Kasumi-1 (cell line): ENCODE data around the gene MRM3.
"Not testable (repeated sequence)": the region's sequence is repeated elsewhere in the genome, so short reads cannot be mapped to it uniquely, and the experiment has no call there.

ENCODE experiments used
- DNase-seq, 2 experiments: peaks; one replicate each; lab custom pipeline; 2025; lab: John Stamatoyannopoulos, UW

The MRM3 gene

GRCh38 chr17:797236-797840 lies 15.2 kb downstream of the MRM3 start:
- no peak for DNase-seq

- no peak for DNase-seq
These were observed 16.1 kb downstream of the MRM3 start for GRCh38 chr17:798246-798645.

- DNase-seq = no peak
These were observed 17.1 kb downstream of the MRM3 start for GRCh38 chr17:799261-799660.

- DNase-seq = no peak
These were observed 18.5 kb downstream of the MRM3 start for GRCh38 chr17:800446-801242.

GRCh38 chr17:801660-802059 lies 19.5 kb downstream of the MRM3 start:
- no peak for DNase-seq

- no peak for DNase-seq
These were observed 20.3 kb downstream of the MRM3 start for GRCh38 chr17:802481-802880.

GRCh38 chr17:802901-803881 lies 21.0 kb downstream of the MRM3 start:
- DNase-seq = no peak

- DNase-seq = no peak
These were observed 22.6 kb downstream of the MRM3 start for GRCh38 chr17:804541-805435.

GRCh38 chr17:805886-806285 lies 23.7 kb downstream of the MRM3 start:
- DNase-seq = not testable (repeated sequence)

GRCh38 chr17:806346-806745 lies 24.2 kb downstream of the MRM3 start:
- no peak for DNase-seq

- DNase-seq = no peak
These were observed 24.8 kb downstream of the MRM3 start for GRCh38 chr17:806781-807522.

- no peak for DNase-seq
These were observed 25.6 kb downstream of the MRM3 start for GRCh38 chr17:807523-808294.

- no peak for DNase-seq
These were observed 29.1 kb downstream of the MRM3 start for GRCh38 chr17:811051-811784.

GRCh38 chr17:812638-813204 lies 30.6 kb downstream of the MRM3 start:
- DNase-seq = no peak

GRCh38 chr17:814371-814770 lies 32.2 kb downstream of the MRM3 start:
- no peak for DNase-seq

GRCh38 chr17:819251-819650 lies 37.1 kb downstream of the MRM3 start:
- no peak for DNase-seq

GRCh38 chr17:823501-823902 lies 41.3 kb downstream of the MRM3 start:
- no peak for DNase-seq

- no peak for DNase-seq
These were observed 42.2 kb downstream of the MRM3 start for GRCh38 chr17:824378-824777.

- no peak for DNase-seq
These were observed 43.1 kb downstream of the MRM3 start for GRCh38 chr17:825216-825615.
